ENCODE results near the gene MSMP.

The MSMP gene

DNA sequence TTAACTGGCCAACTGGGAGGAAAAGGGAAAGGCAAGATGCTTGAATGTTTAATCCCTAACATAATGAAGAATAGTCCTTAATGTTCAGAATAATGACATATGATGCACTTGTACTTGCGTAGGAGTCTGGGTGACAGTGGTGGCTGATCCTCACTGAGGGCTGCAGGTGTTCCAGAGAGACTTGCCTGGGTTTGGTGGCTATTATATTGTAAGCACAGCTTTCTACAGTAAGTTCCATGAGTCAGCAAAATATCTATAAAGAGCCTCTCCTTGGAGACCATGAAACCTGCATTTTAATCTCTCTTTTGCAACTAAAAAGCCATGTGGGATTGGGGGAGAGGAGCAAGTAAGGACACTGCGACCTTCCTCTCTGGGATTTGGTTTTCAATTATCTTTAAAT is 35.5 kb upstream of the MSMP start:
- TF ChIP-seq, protein P1, sequence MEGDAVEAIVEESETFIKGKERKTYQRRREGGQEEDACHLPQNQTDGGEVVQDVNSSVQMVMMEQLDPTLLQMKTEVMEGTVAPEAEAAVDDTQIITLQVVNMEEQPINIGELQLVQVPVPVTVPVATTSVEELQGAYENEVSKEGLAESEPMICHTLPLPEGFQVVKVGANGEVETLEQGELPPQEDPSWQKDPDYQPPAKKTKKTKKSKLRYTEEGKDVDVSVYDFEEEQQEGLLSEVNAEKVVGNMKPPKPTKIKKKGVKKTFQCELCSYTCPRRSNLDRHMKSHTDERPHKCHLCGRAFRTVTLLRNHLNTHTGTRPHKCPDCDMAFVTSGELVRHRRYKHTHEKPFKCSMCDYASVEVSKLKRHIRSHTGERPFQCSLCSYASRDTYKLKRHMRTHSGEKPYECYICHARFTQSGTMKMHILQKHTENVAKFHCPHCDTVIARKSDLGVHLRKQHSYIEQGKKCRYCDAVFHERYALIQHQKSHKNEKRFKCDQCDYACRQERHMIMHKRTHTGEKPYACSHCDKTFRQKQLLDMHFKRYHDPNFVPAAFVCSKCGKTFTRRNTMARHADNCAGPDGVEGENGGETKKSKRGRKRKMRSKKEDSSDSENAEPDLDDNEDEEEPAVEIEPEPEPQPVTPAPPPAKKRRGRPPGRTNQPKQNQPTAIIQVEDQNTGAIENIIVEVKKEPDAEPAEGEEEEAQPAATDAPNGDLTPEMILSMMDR (IDR thresholded peaks at IDR 0.05; ENCODE audit: borderline replicate concordance, insufficient read depth, low read depth, low read length): no peak
- no peak overlapping the region for H3K4me3 ChIP-seq (ENCODE audit: low read depth, low read length)

DNA sequence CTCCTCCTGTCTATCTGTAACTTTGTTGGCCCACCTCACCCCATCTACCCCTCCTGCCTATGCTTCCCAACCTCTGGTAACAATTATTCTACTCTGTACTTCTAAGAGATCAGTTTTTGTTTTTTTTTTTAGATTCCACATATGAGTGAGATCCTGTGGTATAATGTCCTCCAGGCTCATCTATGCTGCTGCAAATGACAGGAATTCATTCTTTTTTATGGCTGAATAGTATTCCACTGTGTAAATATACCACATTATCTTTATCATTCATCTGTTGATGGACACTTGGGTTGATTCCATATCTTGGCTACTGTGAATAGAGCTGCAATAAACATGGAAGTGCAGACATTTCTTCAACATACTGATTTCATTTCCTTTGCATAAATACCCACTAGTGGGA is 29.3 kb upstream of the MSMP start:
- TF ChIP-seq, protein P1 (IDR thresholded peaks at IDR 0.05; ENCODE audit: borderline replicate concordance, insufficient read depth, low read depth, low read length): no peak
- H3K4me3 ChIP-seq (ENCODE audit: low read depth, low read length): no peak overlapping the region

DNA sequence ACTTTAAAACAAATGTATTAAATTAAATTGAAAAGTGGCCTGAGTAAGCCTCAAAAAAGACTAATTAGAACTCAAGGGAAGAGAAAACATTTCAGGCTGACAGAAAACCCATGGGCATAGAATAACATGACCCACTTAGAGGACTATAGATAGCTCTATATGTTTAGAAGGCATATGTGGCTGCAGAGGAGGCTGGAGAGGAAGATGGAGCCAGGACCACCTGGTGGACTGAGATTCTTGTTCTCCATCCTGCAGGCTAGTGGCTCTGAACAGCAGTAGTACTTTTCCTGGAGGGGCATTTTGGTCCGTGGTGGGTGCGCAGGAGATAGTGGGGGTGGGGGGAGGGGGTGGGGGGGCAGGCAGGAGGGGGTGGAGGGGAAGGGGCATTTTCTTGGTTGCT is 27.0 kb upstream of the MSMP start:
- TF ChIP-seq, protein P1 (IDR thresholded peaks at IDR 0.05; ENCODE audit: borderline replicate concordance, insufficient read depth, low read depth, low read length): no peak
- no peak overlapping the region for H3K4me3 ChIP-seq (ENCODE audit: low read depth, low read length)

DNA sequence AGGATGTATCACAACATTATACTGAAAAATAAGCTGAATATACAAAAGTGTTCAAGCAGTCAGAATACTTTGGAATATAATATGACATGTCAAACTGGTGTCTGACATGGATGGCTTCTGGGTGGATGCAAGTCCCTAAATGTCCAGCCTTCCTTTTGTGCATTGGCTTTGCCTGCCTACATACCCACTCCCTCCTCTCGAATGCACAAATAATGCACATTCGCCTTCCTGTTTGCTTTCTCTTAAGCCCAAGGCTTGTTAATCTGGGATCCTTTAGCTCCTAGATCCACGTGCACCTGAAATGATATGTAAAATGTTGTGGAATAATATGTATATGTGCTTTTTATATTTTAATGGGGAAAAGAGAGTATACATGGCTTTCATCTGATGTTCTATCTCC is 24.4 kb upstream of the MSMP start:
- TF ChIP-seq, protein P1 (IDR thresholded peaks at IDR 0.05; ENCODE audit: borderline replicate concordance, insufficient read depth, low read depth, low read length): no peak
- H3K4me3 ChIP-seq (ENCODE audit: low read depth, low read length): no peak overlapping the region

GRCh38 chr9:35776018-35776417 is 21.9 kb upstream of the MSMP start:
- TF ChIP-seq, protein P1 (IDR thresholded peaks at IDR 0.05; ENCODE audit: borderline replicate concordance, insufficient read depth, low read depth, low read length): no peak
- no peak overlapping the region for H3K4me3 ChIP-seq (ENCODE audit: low read depth, low read length)

- H3K4me3 ChIP-seq (ENCODE audit: low read depth, low read length): no peak overlapping the region
- TF ChIP-seq, protein P1 (IDR thresholded peaks at IDR 0.05; ENCODE audit: borderline replicate concordance, insufficient read depth, low read depth, low read length): no peak
Observed at GRCh38 chr9:35774907-35775635, 21.0 kb upstream of the MSMP start.

DNA sequence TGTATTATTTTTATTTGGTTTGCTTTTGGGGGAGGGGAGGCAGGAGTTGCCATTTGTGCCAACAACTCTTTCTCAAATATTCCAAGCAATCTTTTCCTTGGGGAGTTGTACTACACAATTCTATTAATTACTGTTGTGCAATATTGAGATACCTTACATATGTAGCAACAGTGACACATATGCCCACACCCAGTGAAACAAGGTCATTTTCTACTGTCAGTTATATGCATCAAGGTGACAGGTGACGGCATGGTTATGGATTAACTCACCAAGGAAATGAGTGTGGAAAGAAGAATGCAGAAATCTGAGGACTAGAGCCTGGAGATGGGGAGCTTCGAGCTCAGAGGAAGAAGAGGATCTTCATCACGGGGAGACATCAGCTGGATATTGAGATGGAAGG is 17.9 kb upstream of the MSMP start:
- no peak overlapping the region for H3K4me3 ChIP-seq (ENCODE audit: low read depth, low read length)
- TF ChIP-seq, protein P1 (IDR thresholded peaks at IDR 0.05; ENCODE audit: borderline replicate concordance, insufficient read depth, low read depth, low read length): no peak

Measured in GM12875 (cell line).